Measurements from ENCODE around the gene SLC31A1. TPM values are rescaled to one million over a fixed set of nuclear protein-coding genes. Genes with fewer than 3 reads are reported as not detected.

SLC31A1 gene
- total RNA-seq, 2 experiments from 2014 or later, result 12.1 to 12.5 TPM

- no peak for DNase-seq
- Mint-ChIP-seq H3K9me3 (no peaks in the 10 kb centered on the region), H3K27me3 (no peaks in the 10 kb centered on the region), H3K4me1 (ENCODE audit: low read depth) (no peaks in the 10 kb centered on the region), H3K27ac (no peak overlapping the region), H3K4me3 (no peak overlapping the region), H3K36me3 (peaks cover 39% of the 10 kb centered on the region)
- POLR2A ChIA-PET, result no interaction called here
- intact Hi-C loops (cut with micrococcal nuclease), result no loop called here
- CTCF ChIA-PET, result no interaction called here
Measured at GRCh38 chr9:113192455-113192854, 28.9 kb upstream of the SLC31A1 start.

GRCh38 chr9:113199683-113200329 lies 21.5 kb upstream of the SLC31A1 start:
- no peak for DNase-seq
- intact Hi-C loops (cut with micrococcal nuclease), result no loop called here
- ChIA-PET CTCF (no interaction called here), POLR2A (no interaction called here)
- Mint-ChIP-seq H3K27ac (no peak overlapping the region), H3K4me3 (no peak overlapping the region), H3K27me3 (no peaks in the 10 kb centered on the region), H3K9me3 (no peaks in the 10 kb centered on the region), H3K4me1 (ENCODE audit: low read depth) (peaks cover 6% of the 10 kb centered on the region), H3K36me3 (peaks cover 52% of the 10 kb centered on the region)

GRCh38 chr9:113205432-113205831 lies 15.9 kb upstream of the SLC31A1 start:
- ChIA-PET POLR2A (no interaction called here), CTCF (no interaction called here)
- H3K27ac Mint-ChIP-seq, result no peak overlapping the region
- H3K4me1 Mint-ChIP-seq (ENCODE audit: low read depth), result no peaks in the 10 kb centered on the region
- H3K27me3 Mint-ChIP-seq, result no peaks in the 10 kb centered on the region
- no peaks in the 10 kb centered on the region for H3K9me3 Mint-ChIP-seq
- H3K4me3 Mint-ChIP-seq, result no peak overlapping the region
- intact Hi-C loops (cut with micrococcal nuclease), result no loop called here
- no peak for DNase-seq
- peaks cover 48% of the 10 kb centered on the region for H3K36me3 Mint-ChIP-seq

- Mint-ChIP-seq H3K36me3 (peaks cover 51% of the 10 kb centered on the region), H3K4me3 (no peak overlapping the region), H3K27me3 (no peaks in the 10 kb centered on the region), H3K4me1 (ENCODE audit: low read depth) (no peaks in the 10 kb centered on the region), H3K27ac (no peak overlapping the region), H3K9me3 (no peaks in the 10 kb centered on the region)
- CTCF ChIA-PET, result no interaction called here
- no peak for DNase-seq
- POLR2A ChIA-PET, result no interaction called here
- intact Hi-C loops (cut with micrococcal nuclease), result no loop called here
Measured at GRCh38 chr9:113205861-113206260, 15.5 kb upstream of the SLC31A1 start.

- no peaks in the 10 kb centered on the region for H3K9me3 Mint-ChIP-seq
- H3K36me3 Mint-ChIP-seq, result peaks cover 42% of the 10 kb centered on the region
- no peak overlapping the region for H3K27ac Mint-ChIP-seq
- ChIA-PET CTCF (no interaction called here), POLR2A (no interaction called here)
- peaks cover 10% of the 10 kb centered on the region for H3K4me1 Mint-ChIP-seq (ENCODE audit: low read depth)
- no peak overlapping the region for H3K4me3 Mint-ChIP-seq
- no peaks in the 10 kb centered on the region for H3K27me3 Mint-ChIP-seq
- no peak for DNase-seq
- intact Hi-C loops (cut with micrococcal nuclease), result no loop called here
Measured at GRCh38 chr9:113210815-113211214, 10.5 kb upstream of the SLC31A1 start.

- ChIA-PET CTCF (no interaction called here), POLR2A (interaction anchor here (1.3 kb wide), 1 partner anchor 60 kb away, joined by 3 read pairs; the partner anchor contains the start of gene CDC26)
- no peak for DNase-seq
- Mint-ChIP-seq H3K27ac (no peak overlapping the region), H3K27me3 (no peaks in the 10 kb centered on the region), H3K4me3 (no peak overlapping the region), H3K9me3 (no peaks in the 10 kb centered on the region), H3K36me3 (peaks cover 27% of the 10 kb centered on the region), H3K4me1 (ENCODE audit: low read depth) (peaks cover 34% of the 10 kb centered on the region)
- intact Hi-C loops (cut with micrococcal nuclease), result no loop called here
Measured at GRCh38 chr9:113215132-113215531, 6.2 kb upstream of the SLC31A1 start.

GRCh38 chr9:113216406-113216805 lies 4.9 kb upstream of the SLC31A1 start:
- ChIA-PET CTCF (no interaction called here), POLR2A (no interaction called here)
- peaks cover 18% of the 10 kb centered on the region for H3K36me3 Mint-ChIP-seq
- H3K27ac Mint-ChIP-seq, result no peak overlapping the region
- H3K27me3 Mint-ChIP-seq, result no peaks in the 10 kb centered on the region
- H3K4me1 Mint-ChIP-seq (ENCODE audit: low read depth), result peaks cover 36% of the 10 kb centered on the region
- H3K4me3 Mint-ChIP-seq, result no peak overlapping the region
- intact Hi-C loops (cut with micrococcal nuclease), result no loop called here
- no peak for DNase-seq
- H3K9me3 Mint-ChIP-seq, result no peaks in the 10 kb centered on the region

- POLR2A ChIA-PET, result interaction anchor here (0.6 to 4.7 kb wide), 7 partner anchors 12 to 191 kb away, joined by 3 to 37 read pairs (median 4); partner anchors contain the start of genes C9orf43, CDC26, POLE3 and PRPF4
- Mint-ChIP-seq H3K9me3 (no peaks in the 10 kb centered on the region), H3K4me3 (peak overlapping the region; percentile 94), H3K27ac (peak overlapping the region; percentile 92), H3K4me1 (ENCODE audit: low read depth) (peaks cover 45% of the 10 kb centered on the region), H3K36me3 (peaks cover 6% of the 10 kb centered on the region), H3K27me3 (no peaks in the 10 kb centered on the region)
- no peak for DNase-seq
- intact Hi-C loops (cut with micrococcal nuclease), result no loop called here
- CTCF ChIA-PET, result interaction anchor here (1.0 to 3.5 kb wide), 6 partner anchors 55 to 372 kb away, joined by 3 to 46 read pairs (median 5); partner anchors contain the start of genes ALAD, CDC26, PRPF4 and SLC31A2
Measured at GRCh38 chr9:113219186-113219936, 2.0 kb upstream of the SLC31A1 start.

GRCh38 chr9:113219969-113220368 lies 1.4 kb upstream of the SLC31A1 start:
- peak overlapping the region; percentile 94 for H3K4me3 Mint-ChIP-seq
- no peaks in the 10 kb centered on the region for H3K27me3 Mint-ChIP-seq
- H3K9me3 Mint-ChIP-seq, result no peaks in the 10 kb centered on the region
- DNase-seq, result peak; percentile 57
- H3K27ac Mint-ChIP-seq, result peak overlapping the region; percentile 92
- CTCF ChIA-PET, result interaction anchor here (0.8 to 3.5 kb wide), 9 partner anchors 50 to 371 kb away, joined by 3 to 46 read pairs (median 4); partner anchors contain the start of genes ALAD, CDC26, PRPF4 and SLC31A2
- H3K36me3 Mint-ChIP-seq, result peaks cover 10% of the 10 kb centered on the region
- intact Hi-C loops (cut with micrococcal nuclease), result loop anchor here (1.0 to 5.0 kb wide), 6 partner anchors 49 to 465 kb away; partner anchors contain the start of genes ALAD, SLC31A2 and WDR31
- POLR2A ChIA-PET, result interaction anchor here (0.8 to 4.7 kb wide), 8 partner anchors 49 to 359 kb away, joined by 3 to 37 read pairs (median 11); partner anchors contain the start of genes ALAD, C9orf43, CDC26 and POLE3
- H3K4me1 Mint-ChIP-seq (ENCODE audit: low read depth), result peaks cover 40% of the 10 kb centered on the region

GRCh38 chr9:113220467-113221002 lies 809 bp upstream of the SLC31A1 start:
- Mint-ChIP-seq H3K4me3 (peak overlapping the region; percentile 94), H3K9me3 (no peaks in the 10 kb centered on the region), H3K27ac (peak overlapping the region; percentile 92), H3K4me1 (ENCODE audit: low read depth) (peaks cover 36% of the 10 kb centered on the region), H3K36me3 (peaks cover 10% of the 10 kb centered on the region), H3K27me3 (no peaks in the 10 kb centered on the region)
- intact Hi-C loops (cut with micrococcal nuclease), result loop anchor here (1.0 to 5.0 kb wide), 8 partner anchors 49 to 466 kb away; partner anchors contain the start of genes ALAD, C9orf43, CDC26 and POLE3
- CTCF ChIA-PET, result interaction anchor here (0.8 to 3.5 kb wide), 9 partner anchors 49 to 371 kb away, joined by 3 to 46 read pairs (median 4); partner anchors contain the start of genes ALAD, CDC26, PRPF4 and SLC31A2
- DNase-seq, result peak; percentile 17
- POLR2A ChIA-PET, result interaction anchor here (0.7 to 4.7 kb wide), 11 partner anchors 49 to 359 kb away, joined by 3 to 37 read pairs (median 5); partner anchors contain the start of genes ALAD, C9orf43, CDC26 and HDHD3

- H3K27ac Mint-ChIP-seq, result peak overlapping the region; percentile 92
- H3K4me3 Mint-ChIP-seq, result peak overlapping the region; percentile 94
- intact Hi-C loops (cut with micrococcal nuclease), result loop anchor here (1.0 to 5.0 kb wide), 7 partner anchors 53 to 467 kb away; partner anchors contain the start of genes ALAD, C9orf43, CDC26 and POLE3
- CTCF ChIA-PET, result interaction anchor here (0.7 to 3.5 kb wide), 8 partner anchors 36 to 434 kb away, joined by 3 to 46 read pairs (median 4); partner anchors contain the start of genes CDC26, PRPF4 and SLC31A2
- peak; percentile 9 for DNase-seq
- H3K9me3 Mint-ChIP-seq, result no peaks in the 10 kb centered on the region
- H3K4me1 Mint-ChIP-seq (ENCODE audit: low read depth), result peaks cover 30% of the 10 kb centered on the region
- H3K36me3 Mint-ChIP-seq, result peaks cover 10% of the 10 kb centered on the region
- POLR2A ChIA-PET, result interaction anchor here (0.8 to 4.7 kb wide), 8 partner anchors 47 to 188 kb away, joined by 3 to 37 read pairs (median 13); partner anchors contain the start of genes C9orf43, CDC26, POLE3 and PRPF4
- no peaks in the 10 kb centered on the region for H3K27me3 Mint-ChIP-seq
Measured at GRCh38 chr9:113221800-113222481, 597 bp downstream of the SLC31A1 start.

Measured in activated CD4-positive, alpha-beta memory T cell treated with anti-CD3 and anti-CD28 coated beads for 36 hours (primary cell).